Raji (cell line): Measurements from ENCODE around the gene CACNA1B.

ENCODE experiments used
- POLR2A ChIP-seq: IDR thresholded peaks from 2 replicates; pipeline ENCODE4 v1.6.1; 2011; ENCODE audit warnings: low read depth, low read length, control low read depth; ENCODE audit not compliant: insufficient read depth

CACNA1B gene

DNA sequence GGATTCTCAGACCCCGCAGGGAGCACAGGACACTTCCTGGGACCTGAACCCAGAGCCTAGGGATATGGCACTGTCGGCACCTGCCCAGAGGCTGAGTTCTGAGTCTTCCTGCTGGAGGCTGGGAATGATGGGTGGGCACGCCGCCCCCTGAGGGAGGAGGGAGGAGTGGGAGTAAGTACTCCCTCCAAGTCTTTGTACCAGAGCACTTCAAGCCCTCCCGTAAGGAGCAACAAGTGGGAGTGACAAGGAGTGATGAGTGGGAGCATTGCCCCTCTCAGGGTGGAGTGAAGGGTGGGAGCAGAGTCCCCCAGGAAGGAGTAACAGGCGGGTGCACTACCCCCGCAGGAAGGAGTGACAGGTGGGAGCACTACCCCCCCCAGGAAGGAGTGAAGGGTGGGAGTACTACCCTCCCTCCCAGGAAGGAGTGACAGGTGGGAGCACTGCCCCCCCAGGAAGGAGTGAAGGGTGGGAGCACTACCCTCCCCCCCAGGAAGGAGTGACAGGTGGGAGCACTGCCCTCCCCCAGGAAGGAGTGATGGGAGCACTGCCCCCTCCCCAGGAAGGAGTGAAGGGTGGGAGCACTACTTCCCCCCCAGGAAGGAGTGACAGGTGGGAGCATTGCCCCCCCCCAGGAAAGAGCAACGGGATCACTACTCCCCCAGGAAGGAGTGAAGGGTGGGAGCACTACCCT, 100.1 kb downstream of the CACNA1B start:
- no peak for TF ChIP-seq POLR2A

DNA sequence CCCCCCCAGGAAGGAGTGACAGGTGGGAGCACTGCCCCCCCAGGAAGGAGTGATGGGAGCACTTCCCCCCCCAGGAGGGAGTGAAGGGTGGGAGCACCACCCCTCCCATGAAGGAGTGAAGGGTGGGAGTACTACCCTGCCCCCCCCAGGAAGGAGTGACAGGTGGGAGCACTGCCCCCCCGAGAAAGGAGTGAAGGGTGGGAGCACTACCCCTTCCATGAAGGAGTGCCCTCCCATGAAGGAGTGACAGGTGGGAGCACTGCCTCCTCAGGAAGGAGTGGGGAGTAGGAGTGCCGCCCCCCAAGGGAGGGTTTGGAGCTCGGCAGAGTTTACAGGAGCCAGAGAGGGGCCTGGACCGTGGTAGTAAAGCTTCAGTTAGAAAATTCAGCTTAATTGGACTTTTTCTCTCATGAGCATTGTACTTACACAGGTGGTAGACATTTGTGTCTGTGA, 100.7 kb downstream of the CACNA1B start:
- TF ChIP-seq POLR2A = no peak

DNA sequence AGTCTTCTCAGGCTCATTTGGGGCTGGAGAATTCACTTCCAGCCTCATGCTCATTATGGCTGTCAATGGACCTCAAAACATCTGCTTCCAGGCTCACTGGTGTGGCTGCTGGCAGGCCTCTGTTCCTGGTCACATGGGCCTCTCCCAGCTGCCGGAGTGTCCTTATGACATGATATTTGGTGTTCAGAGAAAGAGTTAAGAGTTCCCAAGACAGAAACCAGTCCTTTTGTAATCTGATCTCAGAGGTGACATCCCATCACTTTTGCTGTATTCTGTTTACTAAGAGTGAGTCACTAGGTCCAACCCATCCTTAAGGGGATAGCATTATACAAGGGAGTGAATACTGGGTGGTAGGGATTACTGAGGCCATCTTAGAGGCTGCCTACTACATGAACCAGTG, 104.6 kb downstream of the CACNA1B start:
- no peak for TF ChIP-seq POLR2A

DNA sequence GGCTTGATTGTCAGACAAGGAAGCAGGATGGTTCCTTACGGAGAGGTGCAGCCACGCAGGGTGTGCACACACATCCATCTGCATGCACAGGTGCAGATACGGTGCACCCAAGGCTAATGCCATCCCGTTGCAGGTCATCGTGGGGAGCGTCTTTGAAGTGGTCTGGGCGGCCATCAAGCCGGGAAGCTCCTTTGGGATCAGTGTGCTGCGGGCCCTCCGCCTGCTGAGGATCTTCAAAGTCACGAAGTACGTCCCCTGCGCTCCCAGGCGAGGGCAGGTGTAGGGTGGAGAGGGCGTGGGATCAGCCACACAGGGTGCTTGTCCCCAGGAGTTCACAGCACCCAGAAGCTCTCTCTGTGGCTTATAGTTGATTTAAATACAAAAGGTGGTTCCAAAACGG, 106.4 kb downstream of the CACNA1B start:
- no peak for TF ChIP-seq POLR2A

DNA sequence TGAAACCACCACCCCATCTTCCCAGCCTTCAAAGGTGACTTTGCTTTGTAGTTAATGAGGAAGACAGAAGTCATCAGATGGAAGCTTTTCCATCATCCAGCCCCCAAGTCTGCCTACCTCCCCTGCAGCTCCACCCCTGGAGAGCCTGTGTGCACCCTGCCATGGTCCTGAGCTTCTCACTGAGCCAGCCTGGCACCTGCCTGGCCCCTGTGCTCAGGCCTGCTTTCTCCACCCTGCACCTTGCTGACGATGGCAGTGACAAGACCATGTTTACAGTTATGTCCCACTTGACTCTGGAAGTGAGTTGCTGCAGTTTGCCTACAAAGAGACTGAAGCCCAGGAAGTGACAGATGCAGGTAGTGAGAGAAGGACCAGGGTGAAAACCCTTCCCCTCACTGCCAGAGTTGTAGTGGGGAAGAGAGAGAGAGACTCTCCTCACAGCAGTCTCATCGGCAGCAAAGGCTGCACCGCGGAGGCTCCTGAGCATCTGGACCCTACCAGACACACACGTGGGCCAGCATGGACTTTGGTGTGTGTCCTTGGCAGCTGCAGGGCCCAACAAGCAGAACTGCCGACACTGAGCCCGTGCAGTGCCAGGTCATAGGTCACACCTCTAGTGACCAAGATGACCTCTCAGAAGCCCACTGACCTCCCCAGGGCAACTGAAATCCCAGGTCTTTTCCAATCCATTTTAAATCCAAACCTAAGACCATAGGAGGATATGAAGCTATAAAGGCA, 107.1 kb downstream of the CACNA1B start:
- TF ChIP-seq POLR2A = no peak

DNA sequence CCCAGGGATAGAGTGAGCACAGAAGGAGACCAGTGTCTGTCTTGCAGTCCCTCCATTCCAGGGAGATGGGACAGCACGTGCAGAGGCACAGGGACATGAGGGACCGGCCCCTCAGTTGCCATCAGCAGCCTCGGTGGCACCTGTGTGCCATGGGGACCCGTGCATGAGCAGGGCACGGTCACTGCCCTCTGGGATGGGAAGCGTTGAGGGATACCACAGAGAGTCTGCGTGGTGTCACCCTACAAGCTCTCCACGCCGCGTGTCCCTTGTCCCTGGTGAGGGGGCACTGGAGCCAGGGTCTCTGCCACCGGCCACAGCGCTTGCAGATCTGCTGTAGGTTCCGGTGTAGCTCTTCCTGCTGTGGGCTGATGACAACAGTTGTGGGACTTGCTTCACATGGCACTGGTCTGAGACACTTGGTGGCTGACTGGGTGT, 108.1 kb downstream of the CACNA1B start:
- TF ChIP-seq POLR2A = no peak

DNA sequence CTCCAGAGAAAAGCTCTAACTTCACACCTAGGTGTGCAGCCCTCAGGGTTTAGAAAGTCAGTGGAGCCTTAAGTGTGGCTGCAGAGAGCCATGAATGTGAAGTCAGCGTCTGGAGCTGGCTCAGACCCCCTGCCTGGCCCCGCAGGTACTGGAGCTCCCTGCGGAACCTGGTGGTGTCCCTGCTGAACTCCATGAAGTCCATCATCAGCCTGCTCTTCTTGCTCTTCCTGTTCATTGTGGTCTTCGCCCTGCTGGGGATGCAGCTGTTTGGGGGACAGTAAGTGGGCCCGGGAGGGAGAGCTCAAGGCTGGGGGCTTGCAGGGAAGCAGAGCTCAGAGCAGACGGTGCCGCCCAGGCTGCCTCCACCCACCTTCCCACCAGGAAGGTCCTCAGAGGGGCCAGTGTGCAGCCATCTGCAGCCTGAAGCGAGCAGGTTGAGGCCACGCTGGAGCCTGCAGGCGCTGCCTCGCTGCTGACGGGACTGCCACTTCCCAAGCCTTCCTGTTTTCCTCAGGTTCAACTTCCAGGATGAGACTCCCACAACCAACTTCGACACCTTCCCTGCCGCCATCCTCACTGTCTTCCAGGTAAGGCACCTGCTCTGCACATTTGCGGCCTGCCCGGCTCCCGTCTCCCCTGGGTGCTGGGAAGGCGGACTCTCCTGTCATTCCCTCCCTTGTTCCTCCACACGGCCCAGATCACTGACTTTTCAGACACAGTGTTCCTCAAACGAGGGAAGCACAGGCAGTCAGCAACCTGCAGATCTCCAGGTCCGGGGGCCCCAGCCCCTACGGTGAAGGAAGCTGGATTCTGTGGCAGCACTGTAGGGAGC, 108.9 kb downstream of the CACNA1B start:
- no peak for TF ChIP-seq POLR2A

DNA sequence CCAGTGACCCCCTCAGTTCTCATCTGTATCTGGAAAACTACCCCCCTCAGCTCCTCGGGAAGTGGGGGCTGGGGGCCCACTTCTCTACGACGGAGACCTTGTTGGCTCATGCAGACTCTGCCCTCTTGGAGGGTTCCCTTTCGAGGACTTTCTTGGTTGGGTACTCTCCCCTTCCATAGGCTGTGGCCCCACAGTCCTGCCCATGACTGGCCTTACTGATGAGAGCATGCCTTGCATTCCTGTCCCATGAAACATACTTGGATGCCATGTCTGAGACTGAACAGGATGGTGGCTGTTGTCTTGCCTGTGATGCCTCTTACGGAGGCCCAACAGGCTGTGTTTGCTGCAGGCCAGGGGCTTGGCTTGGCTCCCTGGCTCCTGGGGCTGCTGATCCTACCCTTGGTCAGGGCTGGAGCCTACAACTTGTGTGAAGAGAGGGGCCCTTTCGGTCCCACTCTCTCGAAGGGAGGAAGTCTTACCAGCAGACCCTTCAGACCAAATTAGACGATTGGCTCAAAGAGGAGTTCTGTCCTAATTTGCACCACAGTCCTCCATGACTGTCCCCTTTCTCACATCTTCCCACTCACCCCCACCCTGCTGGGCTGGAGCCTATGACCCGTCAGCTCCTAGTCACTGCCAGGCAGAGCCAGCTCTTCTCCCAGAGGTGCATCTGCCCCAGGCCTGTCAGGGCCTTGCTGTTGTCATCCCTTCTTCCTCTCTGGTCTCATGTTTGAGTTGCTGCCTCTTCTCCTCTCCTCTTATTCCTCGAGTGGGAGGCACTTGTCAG, 109.9 kb downstream of the CACNA1B start:
- TF ChIP-seq POLR2A = no peak

DNA sequence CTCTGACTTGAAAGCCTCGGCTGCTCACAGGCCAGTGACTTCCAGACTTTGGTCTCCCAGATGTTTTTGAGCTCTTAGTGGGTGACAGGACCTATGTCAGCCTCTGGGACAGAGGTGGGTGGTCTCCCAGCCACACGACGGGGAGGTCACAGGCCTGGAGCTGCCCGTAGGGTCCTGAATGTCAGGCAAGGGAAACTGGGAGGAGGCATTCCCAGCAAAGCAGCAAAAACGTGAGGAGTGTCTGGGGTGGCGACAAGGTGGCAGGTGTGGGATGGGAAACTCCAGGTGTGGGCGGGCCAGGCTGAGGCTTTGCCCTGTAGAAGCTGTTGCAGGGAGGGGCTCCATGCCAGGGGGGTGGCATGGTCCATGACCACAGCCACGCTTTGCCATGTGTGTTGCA, 110.5 kb downstream of the CACNA1B start:
- no peak for TF ChIP-seq POLR2A

DNA sequence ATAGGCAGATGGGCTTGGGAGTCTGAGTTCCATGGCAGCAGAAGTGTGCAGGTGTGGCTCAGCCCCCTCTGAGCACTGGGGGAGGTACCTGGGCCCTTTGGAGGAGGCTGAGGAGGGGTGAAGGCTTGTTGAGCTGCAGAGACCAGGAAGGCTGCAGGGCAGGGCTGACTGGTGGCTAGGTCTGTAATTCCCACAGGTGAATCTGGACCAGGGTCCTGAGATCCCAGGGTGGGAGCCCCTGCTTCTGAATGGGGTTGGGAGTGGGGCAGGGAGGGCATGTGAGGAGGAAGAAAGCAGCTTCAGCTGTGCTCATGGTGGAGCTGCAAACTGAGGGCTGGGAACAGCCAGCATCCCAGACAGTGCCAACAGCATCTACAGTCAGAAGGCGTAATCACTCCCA, 111.1 kb downstream of the CACNA1B start:
- no peak for TF ChIP-seq POLR2A

DNA sequence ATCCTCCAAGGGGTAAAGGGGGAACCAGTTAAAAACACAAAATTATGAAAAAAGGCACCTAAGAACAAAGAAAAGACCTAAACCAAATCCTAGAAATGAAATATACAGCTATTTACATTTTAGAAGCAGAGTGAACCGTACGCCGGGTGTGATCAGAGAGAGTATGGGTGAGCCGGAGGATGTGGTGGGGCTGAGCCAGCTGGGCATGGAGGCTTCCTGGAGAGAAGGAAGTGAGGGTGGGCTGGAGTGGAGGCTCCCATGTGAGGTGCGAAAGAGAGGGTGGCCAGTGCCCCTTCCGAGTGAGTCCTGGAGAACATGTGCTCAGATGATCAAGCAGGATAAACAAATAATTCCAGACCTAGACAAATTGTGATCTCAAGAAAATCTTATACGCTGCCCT, 111.6 kb downstream of the CACNA1B start:
- TF ChIP-seq POLR2A = no peak

DNA sequence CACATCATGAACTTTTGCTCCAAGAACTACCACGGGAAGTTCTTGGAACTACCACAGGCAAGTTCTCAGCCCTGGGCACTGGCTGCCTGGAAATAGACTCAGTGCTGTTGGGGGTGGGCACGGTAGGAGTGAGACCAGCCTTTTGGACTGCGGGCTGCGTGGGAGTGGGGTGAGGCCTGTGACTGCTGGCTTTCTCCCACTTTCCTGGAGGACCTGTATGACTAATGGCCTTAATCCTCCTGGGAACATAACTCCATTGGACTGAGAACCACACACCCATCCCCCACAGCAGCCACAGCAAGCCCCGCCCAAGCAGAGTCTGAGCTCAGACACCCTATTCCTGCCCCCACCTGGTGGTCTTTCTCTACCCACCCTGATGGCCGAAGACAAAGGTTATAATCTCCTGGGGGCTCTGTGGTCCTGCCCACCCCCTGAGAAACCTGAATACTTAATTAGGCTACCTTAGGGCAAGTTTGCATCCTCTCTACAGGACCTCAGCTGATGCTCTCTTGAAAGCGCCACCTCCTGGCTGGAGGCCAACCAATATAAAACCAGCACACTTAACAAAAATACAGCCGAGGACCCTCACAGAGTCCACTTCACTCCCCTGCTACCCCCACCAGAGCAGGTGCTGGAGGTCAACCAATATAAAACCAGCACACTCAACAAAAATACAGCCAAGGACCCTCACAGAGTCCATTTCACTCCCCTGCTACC, 112.6 kb downstream of the CACNA1B start:
- TF ChIP-seq POLR2A = no peak

DNA sequence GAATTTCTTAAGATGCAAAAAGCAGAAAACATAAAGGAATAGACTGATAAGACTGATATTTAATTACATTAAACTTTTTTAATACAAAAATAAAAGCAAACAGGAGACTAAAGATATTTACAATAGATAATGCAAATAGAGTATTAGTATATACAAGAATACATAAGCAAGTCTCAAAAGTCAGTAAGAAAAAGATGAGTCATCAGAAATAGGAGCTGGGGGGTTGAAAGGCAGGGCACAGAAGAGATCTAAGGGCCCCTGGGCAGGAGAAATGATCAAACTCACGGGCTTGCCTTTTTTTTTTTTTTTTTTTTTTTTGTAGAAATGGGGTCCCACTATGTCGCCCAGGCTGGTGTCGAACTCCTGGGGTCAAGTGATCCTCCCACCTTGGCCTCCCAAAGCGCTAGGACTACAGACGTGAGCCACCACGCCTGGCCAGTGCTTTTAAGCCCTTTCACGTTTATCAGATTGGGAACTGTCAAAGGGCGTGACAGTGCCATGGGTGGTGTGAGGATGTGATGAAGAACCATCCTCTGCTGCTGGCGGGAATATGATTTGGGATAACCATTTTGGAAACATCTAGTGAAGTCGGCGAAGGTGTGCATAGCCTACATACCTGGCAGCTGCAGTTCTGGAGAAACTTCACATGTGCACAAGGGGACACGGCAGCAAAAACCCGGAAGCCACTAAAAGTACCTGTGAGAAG, 126.1 kb downstream of the CACNA1B start:
- no peak for TF ChIP-seq POLR2A
